HEK293 (cell line): ENCODE results near the gene SREBF1.

Experiments used
- CTCF ChIA-PET: fragments of 350-600 bp; formaldehyde crosslinking; extraction: SDS; loops from one replicate; lab custom pipeline; 2021; ENCODE audit warnings: antibody characterized with exemption; lab: Yijun Ruan, JAX
- POLR2A ChIA-PET: fragments of 300-600 bp; formaldehyde crosslinking; extraction: SDS; loops from one replicate; lab custom pipeline; 2020; ENCODE audit warnings: antibody characterized with exemption, inconsistent platforms; lab: Yijun Ruan, JAX
- H3K27ac ChIP-seq: fragments of 200-500 bp; sonication (Bioruptor generic); 2 replicates; pipeline ENCODE4 v1.5.1; 2014; ENCODE audit warnings: low read depth, low read length, control low read depth, inconsistent platforms; ENCODE audit errors: extremely low read depth
- H3K36me3 ChIP-seq, 2 experiments: fragments of 200-500 bp in 1 of 2; sonication (Bioruptor generic) in 1 of 2; 1 replicate in 1 of 2; 2 replicates in 1 of 2; pipeline ENCODE4 v1.5.1; 2014 to 2017; ENCODE audit warnings: inconsistent platforms in 2 of 2, low read length in 2 of 2; ENCODE audit not compliant: control insufficient read depth in 2 of 2, insufficient read depth in 1 of 2
- H3K4me1 ChIP-seq: fragments of 200-500 bp; sonication (Bioruptor generic); 2 replicates; pipeline ENCODE4 v1.5.1; 2014; ENCODE audit warnings: mild to moderate bottlenecking, low read length, inconsistent platforms; ENCODE audit not compliant: control insufficient read depth, insufficient read depth
- H3K4me3 ChIP-seq: 2 replicates; pipeline ENCODE4 v1.5.1; 2011; ENCODE audit warnings: low read depth, mild to moderate bottlenecking, control low read depth, low read length, moderate library complexity
- H3K9me3 ChIP-seq: fragments of 200-500 bp; sonication (Bioruptor generic); 2 replicates; pipeline ENCODE4 v1.5.1; 2014; ENCODE audit warnings: low read depth, low read length, inconsistent platforms; ENCODE audit not compliant: control insufficient read depth, insufficient read depth
- HOXC10 ChIP-seq: sonication (generic); formaldehyde crosslinking; IDR thresholded peaks from 2 replicates; pipeline ENCODE4 v1.8.1; 2023; ENCODE audit warnings: mild to moderate bottlenecking, missing genetic modification reagents
- INSM2 ChIP-seq: fragments of 450-650 bp; formaldehyde crosslinking; IDR thresholded peaks from 2 replicates; pipeline ENCODE4 v1.5.1; 2016; ENCODE audit warnings: missing biosample characterization, missing genetic modification characterization
- OSR2 ChIP-seq: fragments of 450-650 bp; formaldehyde crosslinking; IDR thresholded peaks from 2 replicates; pipeline ENCODE4 v1.5.1; 2016; ENCODE audit warnings: missing biosample characterization, missing genetic modification characterization
- REPIN1 ChIP-seq: fragments of 450-650 bp; formaldehyde crosslinking; IDR thresholded peaks from 2 replicates; pipeline ENCODE4 v1.5.1; 2017; ENCODE audit warnings: missing biosample characterization, missing genetic modification characterization, low read depth
- REST ChIP-seq: fragments of 450-650 bp; formaldehyde crosslinking; IDR thresholded peaks from 2 replicates; pipeline ENCODE4 v1.5.1; 2016; ENCODE audit warnings: missing biosample characterization, missing genetic modification characterization
- TRIM28 ChIP-seq: IDR thresholded peaks from 2 replicates; pipeline ENCODE4 v1.6.1; 2011; ENCODE audit warnings: low read length, control low read depth, borderline replicate concordance
- WT1 ChIP-seq: fragments of 450-650 bp; formaldehyde crosslinking; IDR thresholded peaks from 2 replicates; pipeline ENCODE4 v1.5.1; 2016; ENCODE audit warnings: missing biosample characterization, missing genetic modification characterization
- YY1 ChIP-seq: fragments of 450-650 bp; formaldehyde crosslinking; IDR thresholded peaks from 2 replicates; pipeline ENCODE4 v1.5.1; 2018; ENCODE audit warnings: missing biosample characterization, missing genetic modification characterization
- ZNF140 ChIP-seq: fragments of 450-650 bp; formaldehyde crosslinking; IDR thresholded peaks from 2 replicates; pipeline ENCODE4 v1.5.1; 2016; ENCODE audit warnings: missing biosample characterization, missing genetic modification characterization
- ZNF2 ChIP-seq: fragments of 450-650 bp; formaldehyde crosslinking; IDR thresholded peaks from 2 replicates; pipeline ENCODE4 v1.5.1; 2016; ENCODE audit warnings: missing biosample characterization, missing genetic modification characterization
- ZNF23 ChIP-seq: fragments of 450-650 bp; formaldehyde crosslinking; IDR thresholded peaks from 2 replicates; pipeline ENCODE4 v1.5.1; 2016; ENCODE audit warnings: missing biosample characterization, missing genetic modification characterization, borderline replicate concordance
- ZNF239 ChIP-seq: fragments of 450-650 bp; formaldehyde crosslinking; IDR thresholded peaks from 2 replicates; pipeline ENCODE4 v1.5.1; 2016; ENCODE audit warnings: missing biosample characterization, missing genetic modification characterization
- ZNF302 ChIP-seq: fragments of 450-650 bp; formaldehyde crosslinking; IDR thresholded peaks from 2 replicates; pipeline ENCODE4 v1.5.1; 2016; ENCODE audit warnings: missing biosample characterization, missing genetic modification characterization, low read depth
- ZNF341 ChIP-seq: fragments of 450-650 bp; formaldehyde crosslinking; IDR thresholded peaks from 2 replicates; pipeline ENCODE4; 2016; ENCODE audit warnings: low read depth, missing biosample characterization, missing genetic modification characterization
- ZNF394 ChIP-seq: fragments of 450-650 bp; formaldehyde crosslinking; IDR thresholded peaks from 2 replicates; pipeline ENCODE4 v1.5.1; 2016; ENCODE audit warnings: missing biosample characterization, missing genetic modification characterization, mild to moderate bottlenecking, moderate library complexity, borderline replicate concordance
- ZNF449 ChIP-seq: fragments of 450-650 bp; formaldehyde crosslinking; IDR thresholded peaks from 2 replicates; pipeline ENCODE4 v1.5.1; 2017; ENCODE audit warnings: missing biosample characterization, mild to moderate bottlenecking, missing genetic modification characterization, moderate library complexity
- ZNF501 ChIP-seq: fragments of 450-650 bp; formaldehyde crosslinking; IDR thresholded peaks from 2 replicates; pipeline ENCODE4 v1.5.1; 2016; ENCODE audit warnings: missing biosample characterization, missing genetic modification characterization
- ZNF530 ChIP-seq: fragments of 450-650 bp; formaldehyde crosslinking; IDR thresholded peaks from 2 replicates; pipeline ENCODE4 v1.5.1; 2016; ENCODE audit warnings: low read depth, missing biosample characterization, missing genetic modification characterization
- ZNF560 ChIP-seq: fragments of 450-650 bp; formaldehyde crosslinking; IDR thresholded peaks from 2 replicates; pipeline ENCODE4 v1.5.1; 2017; ENCODE audit warnings: missing biosample characterization, missing genetic modification characterization, borderline replicate concordance
- ZNF600 ChIP-seq: fragments of 450-650 bp; formaldehyde crosslinking; IDR thresholded peaks from 2 replicates; pipeline ENCODE4 v1.5.1; 2016; ENCODE audit warnings: missing biosample characterization, missing genetic modification characterization
- ZNF621 ChIP-seq: fragments of 450-650 bp; formaldehyde crosslinking; IDR thresholded peaks from 2 replicates; pipeline ENCODE4 v1.5.1; 2017; ENCODE audit warnings: missing biosample characterization, missing genetic modification characterization
- ZNF639 ChIP-seq: fragments of 450-650 bp; formaldehyde crosslinking; IDR thresholded peaks from 2 replicates; pipeline ENCODE4 v1.5.1; 2016; ENCODE audit warnings: missing biosample characterization, missing genetic modification characterization
- ZNF670 ChIP-seq: fragments of 450-650 bp; formaldehyde crosslinking; IDR thresholded peaks from 2 replicates; pipeline ENCODE4 v1.5.1; 2016; ENCODE audit warnings: missing biosample characterization, missing genetic modification characterization, low read depth
- ZNF701 ChIP-seq: fragments of 450-650 bp; formaldehyde crosslinking; IDR thresholded peaks from 2 replicates; pipeline ENCODE4 v1.5.1; 2016; ENCODE audit warnings: missing biosample characterization, missing genetic modification characterization
- ZNF777 ChIP-seq: fragments of 450-650 bp; formaldehyde crosslinking; IDR thresholded peaks from 2 replicates; pipeline ENCODE4 v1.5.1; 2017; ENCODE audit warnings: missing biosample characterization, missing genetic modification characterization, borderline replicate concordance
- ZNF791 ChIP-seq: fragments of 450-650 bp; formaldehyde crosslinking; IDR thresholded peaks from 2 replicates; pipeline ENCODE4 v1.5.1; 2016; ENCODE audit warnings: missing biosample characterization, missing genetic modification characterization

The SREBF1 gene

GRCh38 chr17:17835415-17836249, 1.2 kb downstream of the SREBF1 start:
- H3K4me1 ChIP-seq: peaks cover 34% of the 10 kb centered on the region
- no peak overlapping the region for H3K4me3 ChIP-seq
- CTCF ChIA-PET: interaction anchor here (0.6 to 3.6 kb wide), 7 partner anchors 15 to 199 kb away, joined by 3 to 17 read pairs (median 3); no protein-coding TSS in a partner anchor
- peaks cover 0 to 4% of the 10 kb centered on the region in 2 experiments; a peak in 2 of 3 replicates for H3K36me3 ChIP-seq
- no peaks in the 10 kb centered on the region for H3K9me3 ChIP-seq
- POLR2A ChIA-PET: interaction anchor here (0.7 to 4.2 kb wide), 29 partner anchors 12 to 253 kb away, joined by 3 to 181 read pairs (median 4); partner anchors contain the start of genes DRC3, DRG2 and PEMT
- peak overlapping the region; percentile 99 for H3K27ac ChIP-seq
- TF ChIP-seq WT1 (tag by site-specific recombination): no peak
- TF ChIP-seq ZNF140: no peak
- no peak for TF ChIP-seq ZNF621 (tag by site-specific recombination)
- peak; percentile 48; the same call in 1 of the 2 replicates for TF ChIP-seq ZNF501 (tag by site-specific recombination)
- no peak for TF ChIP-seq ZNF639 (tag by site-specific recombination)
- TF ChIP-seq ZNF670 (tag by site-specific recombination): no peak
- TF ChIP-seq ZNF777 (tag by site-specific recombination): 0 out of 2 replicates have a peak, but pooled peaks have one; percentile 60
- no peak; the same call in 1 of the 2 replicates for TF ChIP-seq REPIN1 (tag by site-specific recombination)
- TF ChIP-seq INSM2: no peak
- no peak for TF ChIP-seq ZNF791 (tag by site-specific recombination)
- no peak for TF ChIP-seq ZNF449 (tag by site-specific recombination)
- TF ChIP-seq HOXC10 (CRISPR knock-in tag): no peak
- TF ChIP-seq OSR2 (tag by site-specific recombination): no peak
- no peak; the same call in 1 of the 2 replicates for TF ChIP-seq ZNF600 (tag by site-specific recombination)
- no peak for TF ChIP-seq ZNF23 (tag by site-specific recombination)
- TF ChIP-seq ZNF239: no peak
- no peak for TF ChIP-seq ZNF2 (tag by site-specific recombination)
- TF ChIP-seq ZNF302 (tag by site-specific recombination): no peak
- TF ChIP-seq ZNF530: no peak
- no peak for TF ChIP-seq ZNF560
- no peak for TF ChIP-seq ZNF701
- TF ChIP-seq ZNF341 (tag by site-specific recombination): no peak; the same call in 1 of the 2 replicates
- TF ChIP-seq ZNF394 (tag by site-specific recombination): no peak
- peak; percentile 72; the same call in 1 of the 2 replicates for TF ChIP-seq TRIM28
- no peak for TF ChIP-seq YY1
- no peak for TF ChIP-seq REST (tag by site-specific recombination)
